T-helper 9 cell (primary cell): Measurements from ENCODE around the gene CLMP.
"Not testable (repeated sequence)": the region's sequence is repeated elsewhere in the genome, so short reads cannot be mapped to it uniquely, and the experiment has no call there.

Source experiments
- DNase-seq: peaks from one replicate; pipeline ENCODE4 v3.0.0-alpha.2; 2020

Gene CLMP

DNA sequence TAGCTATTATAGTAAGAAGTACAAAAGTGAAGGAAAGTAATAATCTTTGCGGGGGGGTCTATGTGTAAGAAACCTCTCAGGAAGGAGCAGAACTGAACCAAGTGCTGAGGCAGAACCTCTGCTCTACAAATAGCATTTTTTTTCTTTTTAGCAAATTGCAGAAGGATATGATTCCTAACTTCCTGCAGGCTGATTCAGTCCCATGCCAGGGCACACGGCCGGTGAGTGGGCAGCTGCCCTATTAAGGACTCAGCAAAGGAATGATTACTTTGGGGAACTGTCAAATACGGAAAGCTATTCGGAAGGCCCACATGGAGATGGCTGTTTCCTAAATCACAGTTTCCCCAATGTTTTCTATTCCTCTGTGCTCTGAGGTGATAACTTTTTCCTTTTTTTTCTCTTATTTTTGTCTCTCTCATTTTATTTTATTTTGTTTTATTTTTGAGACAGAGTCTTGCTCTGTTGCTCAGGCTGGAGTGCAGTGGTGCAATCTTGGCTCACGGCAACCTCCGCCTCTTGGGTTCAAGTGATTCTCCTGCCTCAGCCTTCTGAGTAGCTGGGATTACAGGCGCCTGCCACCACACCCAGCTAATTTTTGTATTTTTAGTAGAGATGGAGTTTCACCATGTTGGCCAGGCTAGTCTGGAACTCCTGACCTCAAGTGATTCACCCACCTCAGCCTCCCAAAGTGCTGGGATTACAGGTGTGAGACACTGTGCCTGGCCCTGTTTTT is 62.8 kb downstream of the CLMP start:
- not testable (repeated sequence) for DNase-seq

DNA sequence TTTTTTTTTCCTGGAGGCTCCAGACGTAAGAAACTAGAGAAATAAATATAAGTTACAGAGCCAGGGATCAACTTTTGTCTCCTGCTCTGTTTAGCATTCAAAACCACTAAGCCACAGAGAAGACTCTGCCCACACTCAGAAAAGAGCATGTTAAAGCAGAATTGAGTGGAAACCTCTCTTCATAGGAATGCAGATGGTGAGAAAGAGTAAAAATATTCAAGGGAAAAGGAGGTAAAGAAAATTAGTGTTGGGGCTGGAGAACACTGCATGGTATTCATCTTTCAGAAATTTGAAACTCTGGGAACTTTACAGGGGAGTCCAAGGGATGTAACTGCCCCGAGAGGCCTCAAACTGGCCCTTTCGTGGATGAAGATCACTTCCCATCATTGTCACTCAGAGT is 65.1 kb downstream of the CLMP start:
- no peak for DNase-seq

DNA sequence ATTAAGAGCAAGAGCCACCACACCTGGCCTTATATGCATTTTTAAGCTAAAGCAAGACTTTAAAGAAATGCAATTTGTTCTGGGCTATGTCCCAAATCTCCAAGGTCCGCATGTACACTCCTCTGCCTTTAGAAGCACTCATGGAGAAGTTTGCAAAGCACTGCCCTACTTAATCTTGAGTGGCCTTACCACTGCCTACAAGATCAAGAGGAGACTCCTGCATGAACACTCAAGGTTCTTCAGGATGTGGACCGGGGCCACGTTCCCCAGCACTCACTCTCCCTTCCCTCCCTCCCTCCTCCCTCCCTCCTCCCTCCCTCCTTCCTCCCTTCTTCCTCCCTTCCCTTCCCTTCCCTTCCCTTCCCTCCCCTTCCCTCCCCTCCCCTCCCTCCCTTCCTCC is 69.9 kb downstream of the CLMP start:
- no peak for DNase-seq

DNA sequence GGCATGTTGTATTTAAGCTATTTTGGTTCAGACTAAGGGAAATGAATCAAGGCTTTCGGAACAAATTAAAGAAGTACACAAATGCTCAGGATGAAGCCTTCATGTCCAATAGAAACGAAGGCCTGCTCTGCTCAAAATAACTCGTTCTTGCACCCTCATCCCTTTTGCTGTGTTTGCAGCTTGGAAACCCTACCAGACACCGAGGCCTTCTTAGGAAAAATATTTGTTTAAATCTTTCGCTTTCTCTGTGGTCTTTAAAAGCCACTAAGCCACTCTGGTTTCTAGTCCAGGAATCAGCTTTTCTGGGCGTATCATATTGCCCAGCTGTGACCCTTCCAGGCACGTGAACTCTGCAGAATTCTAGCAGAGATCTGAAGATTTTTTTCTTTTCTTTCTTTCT is 72.2 kb downstream of the CLMP start:
- no peak for DNase-seq

DNA sequence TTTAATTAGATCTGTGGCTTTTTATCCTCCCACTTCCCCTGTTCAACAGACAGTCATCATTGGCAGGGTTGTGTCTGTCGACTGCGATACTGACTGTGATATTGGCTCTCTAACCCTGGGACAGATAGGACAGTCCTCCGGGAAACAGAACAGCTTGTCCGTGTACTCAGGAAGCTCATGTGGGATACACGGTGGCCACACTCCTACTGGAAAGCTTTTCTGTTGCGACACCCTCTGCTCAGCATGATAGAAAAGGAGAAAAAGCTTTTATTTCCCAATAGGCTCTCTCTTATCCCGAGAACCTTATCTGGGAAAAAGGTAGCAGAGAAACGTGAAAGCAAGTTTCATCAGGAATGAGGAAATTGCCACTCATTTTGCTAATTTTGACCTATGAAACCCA is 72.7 kb downstream of the CLMP start:
- DNase-seq: no peak

DNA sequence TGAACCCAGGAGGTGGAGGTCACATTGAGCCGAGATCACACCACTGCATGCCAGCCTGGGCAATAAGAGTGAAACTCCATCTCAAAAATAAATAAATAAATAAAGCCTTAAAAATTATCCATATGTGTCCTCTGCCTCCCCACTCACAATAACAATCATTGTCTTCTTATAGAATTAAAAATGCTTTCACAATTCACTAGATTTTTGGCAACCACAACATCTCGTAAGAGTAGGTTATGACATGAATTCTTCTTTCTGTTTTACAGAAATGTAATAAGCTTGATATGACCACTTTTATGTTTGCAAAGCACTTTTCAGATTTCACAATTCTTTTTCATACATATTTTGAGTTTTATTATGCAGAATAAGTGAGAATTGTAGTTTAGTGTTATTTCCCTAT is 78.6 kb downstream of the CLMP start:
- DNase-seq: no peak

DNA sequence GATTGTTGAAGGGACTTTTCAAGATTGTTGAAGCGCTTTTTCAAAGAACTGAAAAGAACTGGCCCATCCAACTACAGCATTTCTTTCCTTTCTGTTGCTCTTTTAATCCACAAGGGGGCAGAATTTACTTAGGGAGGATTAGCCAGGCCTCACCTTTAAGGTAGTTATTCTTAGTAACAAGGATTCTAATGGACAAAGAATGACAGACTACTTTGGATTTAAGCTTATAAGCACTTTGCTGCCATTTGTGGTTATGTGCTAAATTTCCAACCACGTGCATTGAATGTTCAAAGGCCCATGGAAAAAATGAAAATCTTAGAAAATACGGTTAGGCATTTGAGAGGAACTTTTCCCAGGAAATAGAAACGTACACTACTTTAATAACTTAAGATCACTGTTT is 83.6 kb downstream of the CLMP start:
- DNase-seq: no peak

DNA sequence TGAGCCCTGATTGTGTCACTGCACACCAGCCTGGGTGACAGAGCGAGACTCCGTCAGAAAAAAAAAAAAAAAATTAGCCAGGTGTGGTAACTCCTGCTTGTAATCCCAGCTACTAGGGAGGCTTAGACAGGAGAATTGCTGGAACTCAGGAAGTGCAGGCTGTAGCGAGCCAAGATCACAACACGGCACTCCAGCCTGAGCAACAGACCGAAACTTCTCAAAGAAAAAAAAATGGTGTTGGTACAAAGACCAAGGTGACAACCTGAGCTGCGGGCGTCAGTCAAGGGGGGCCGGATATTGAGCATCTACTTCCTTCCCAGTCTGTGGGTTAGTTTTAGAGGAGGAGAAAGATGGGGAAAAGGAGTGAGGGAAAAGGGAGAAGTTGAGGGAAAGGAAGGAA is 84.7 kb downstream of the CLMP start:
- DNase-seq: no peak

DNA sequence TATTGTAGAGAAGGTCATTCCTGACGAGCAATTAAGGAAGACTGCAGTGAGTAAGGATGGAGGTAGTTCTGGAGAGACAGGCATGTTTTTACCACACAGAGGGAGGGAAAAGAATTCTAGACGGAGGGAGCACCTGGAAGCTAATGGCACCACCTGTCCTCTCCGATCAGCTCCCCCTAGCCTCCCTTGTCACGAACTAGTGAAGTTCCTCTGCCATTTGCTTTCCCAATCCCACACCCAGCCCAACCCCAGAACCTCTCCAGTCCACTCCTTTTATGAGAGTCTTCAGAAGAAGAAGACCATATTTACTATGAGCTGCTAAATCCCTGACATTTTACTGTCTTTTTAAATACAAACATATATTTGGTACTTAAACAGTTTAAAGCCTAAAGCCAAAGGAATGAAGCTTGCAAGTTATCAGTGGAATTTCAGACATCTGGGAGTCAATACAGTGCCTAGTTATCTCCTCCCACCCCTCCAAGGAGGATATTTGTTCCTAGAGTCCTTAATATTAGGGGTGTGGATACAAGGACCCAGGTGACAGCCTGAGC is 87.0 kb downstream of the CLMP start:
- no peak for DNase-seq

DNA sequence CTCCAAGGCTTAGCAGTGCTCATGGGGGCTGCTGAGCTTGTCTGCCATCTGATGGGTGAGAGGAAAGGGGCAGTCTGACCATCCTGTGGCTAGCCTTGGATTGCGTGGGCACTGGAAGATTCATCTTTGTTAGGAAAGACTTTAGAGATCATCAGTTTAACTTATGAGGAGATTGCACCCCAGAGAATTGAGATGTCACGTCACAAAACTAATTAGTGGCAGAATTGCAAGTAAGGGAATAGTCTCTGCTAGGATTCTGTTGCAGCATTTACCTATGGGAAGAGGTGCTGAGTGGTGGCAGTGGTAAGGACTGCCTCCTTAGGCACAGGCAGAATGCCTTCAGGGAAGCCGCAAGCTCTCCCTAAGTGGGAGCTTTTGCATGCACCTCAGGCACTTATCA is 90.4 kb downstream of the CLMP start:
- no peak for DNase-seq

DNA sequence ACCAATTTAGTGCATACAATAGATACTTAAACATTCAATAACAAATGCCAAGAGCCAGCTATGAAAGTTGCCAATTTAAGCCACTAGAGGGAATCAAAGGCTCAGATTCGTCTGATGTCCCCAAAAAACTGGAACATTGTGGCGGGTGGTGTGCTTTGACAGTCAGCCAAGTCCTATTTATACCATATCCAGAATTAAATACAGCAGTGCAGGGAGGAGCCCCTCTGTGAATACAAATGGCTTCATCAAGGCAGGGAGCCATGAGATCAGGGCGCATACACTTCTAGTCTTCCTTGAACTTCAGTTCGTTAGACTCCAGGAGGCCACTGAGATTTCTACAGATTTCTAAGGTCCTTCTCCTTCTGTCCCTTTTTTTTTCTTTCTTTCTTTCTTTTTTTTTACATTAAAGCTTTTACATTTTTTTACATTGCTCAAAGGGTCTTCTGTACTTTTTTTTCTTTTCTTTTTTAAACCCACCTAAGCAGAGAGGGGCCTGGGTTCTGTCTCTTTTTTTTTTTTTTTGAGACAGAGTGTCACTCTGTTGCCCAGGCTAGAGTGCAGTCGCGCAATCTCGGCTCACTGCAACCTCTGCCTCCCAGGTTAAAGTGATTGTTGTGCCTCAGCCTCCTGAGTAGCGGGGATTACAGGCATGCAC is 91.6 kb downstream of the CLMP start:
- DNase-seq: peak; percentile 2

DNA sequence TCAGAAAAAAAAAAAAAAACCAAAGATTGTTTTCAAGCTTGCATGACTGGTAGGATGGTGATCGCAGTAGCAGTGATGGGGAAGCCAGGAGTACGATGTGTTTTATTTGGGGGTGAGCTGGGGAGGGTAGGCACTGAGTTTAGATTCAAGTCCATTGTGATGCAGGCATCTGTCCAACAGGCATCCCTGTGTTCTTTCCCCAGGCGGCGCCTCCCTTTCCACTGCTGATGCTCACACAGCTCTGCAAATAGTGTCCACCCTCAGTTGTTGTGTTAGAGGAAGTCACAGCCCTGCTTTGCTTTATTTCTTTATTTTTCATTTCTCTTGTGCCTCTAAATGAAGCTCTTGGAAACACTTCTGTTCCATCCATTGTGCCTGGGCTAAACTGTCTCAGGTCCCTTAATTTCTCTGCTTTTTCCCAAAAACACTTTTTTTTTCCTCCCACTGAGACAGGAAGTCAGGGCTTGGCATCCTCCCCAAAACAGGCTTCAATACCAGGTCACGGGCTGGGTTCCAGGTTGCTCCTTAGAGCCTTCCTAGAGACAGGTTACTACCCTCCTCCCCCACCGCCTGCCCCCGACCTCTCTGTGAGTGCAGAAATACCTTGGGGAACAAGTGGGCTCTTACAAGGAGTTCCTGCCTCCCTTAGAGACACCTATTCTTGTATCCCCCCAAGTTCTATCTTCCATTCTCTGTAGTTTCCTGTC is 94.5 kb downstream of the CLMP start:
- DNase-seq: no peak

DNA sequence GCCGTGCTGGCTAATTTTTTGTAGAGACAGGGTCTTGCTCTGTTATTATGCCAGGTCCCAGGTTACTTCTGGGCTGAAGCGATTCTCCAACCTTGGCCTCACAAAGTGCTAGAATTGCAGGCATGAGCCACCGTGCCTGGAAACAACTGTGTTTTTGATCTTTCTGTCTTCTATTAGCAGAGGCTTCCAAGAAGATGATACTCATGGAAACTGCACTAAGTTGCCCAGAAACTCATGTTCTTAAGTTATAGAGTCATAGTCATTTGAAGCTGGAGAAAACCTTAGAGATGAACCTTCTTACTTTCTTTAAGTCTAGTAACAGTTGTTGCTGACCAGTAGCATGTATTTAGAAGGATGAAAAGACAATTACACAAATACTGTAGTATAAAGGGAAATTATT is 96.1 kb downstream of the CLMP start:
- no peak for DNase-seq

DNA sequence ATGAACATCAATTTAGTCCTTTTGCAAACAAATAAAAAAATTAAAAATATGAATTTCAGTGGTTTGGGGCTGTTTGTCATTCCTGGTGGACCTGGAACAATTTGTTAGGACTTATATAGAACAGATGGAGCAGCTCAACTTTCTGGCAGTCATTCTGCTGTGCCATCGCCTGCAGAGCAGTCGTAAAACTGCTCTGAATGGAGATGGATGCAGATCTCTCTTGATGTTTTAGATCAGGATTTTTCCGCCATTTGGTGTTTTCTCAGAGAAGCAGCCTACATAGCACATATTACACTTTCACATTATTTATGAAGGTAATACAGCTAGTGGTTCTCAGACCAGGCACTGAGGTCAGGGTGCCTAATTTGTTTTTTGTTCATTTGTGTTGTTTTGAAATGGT is 101.3 kb downstream of the CLMP start:
- DNase-seq: no peak

DNA sequence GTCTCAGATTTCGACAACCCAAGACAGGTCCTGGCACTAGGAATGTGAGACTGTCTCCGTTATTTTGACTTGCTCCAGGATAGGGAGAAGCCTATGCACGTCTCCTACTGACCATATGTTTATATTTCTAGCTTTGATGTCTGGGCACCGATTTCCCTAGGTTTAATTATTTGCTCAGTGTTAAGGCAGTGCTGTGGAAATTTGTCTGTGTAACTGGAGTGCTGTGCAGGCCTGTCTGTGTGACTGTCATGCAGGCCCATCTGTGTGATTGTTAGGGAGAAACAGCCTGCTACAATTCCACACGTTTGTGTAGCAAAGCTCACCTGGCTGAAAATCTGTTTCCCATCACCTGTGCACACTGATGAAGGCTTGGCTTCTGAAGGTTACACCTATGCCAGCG is 103.5 kb downstream of the CLMP start:
- no peak for DNase-seq

DNA sequence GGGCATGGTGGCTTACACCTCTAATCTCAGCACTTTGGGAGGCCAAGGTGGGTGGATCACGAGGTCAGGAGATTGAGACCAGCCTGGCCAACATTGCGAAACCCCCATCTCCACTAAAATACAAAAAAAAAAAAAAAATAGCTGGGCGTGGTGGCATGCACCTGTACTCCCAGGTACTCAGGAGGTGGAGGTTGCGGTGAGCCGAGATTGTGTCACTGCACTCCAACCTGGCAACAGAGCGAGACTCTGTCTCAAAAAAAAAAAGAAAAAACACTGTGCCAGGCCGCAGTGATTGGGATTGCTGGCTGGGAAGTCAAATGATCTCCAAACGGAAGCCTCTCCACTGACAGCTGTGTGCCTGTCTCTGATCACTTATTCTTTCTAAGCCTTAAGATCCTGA is 104.9 kb downstream of the CLMP start:
- not testable (repeated sequence) for DNase-seq

DNA sequence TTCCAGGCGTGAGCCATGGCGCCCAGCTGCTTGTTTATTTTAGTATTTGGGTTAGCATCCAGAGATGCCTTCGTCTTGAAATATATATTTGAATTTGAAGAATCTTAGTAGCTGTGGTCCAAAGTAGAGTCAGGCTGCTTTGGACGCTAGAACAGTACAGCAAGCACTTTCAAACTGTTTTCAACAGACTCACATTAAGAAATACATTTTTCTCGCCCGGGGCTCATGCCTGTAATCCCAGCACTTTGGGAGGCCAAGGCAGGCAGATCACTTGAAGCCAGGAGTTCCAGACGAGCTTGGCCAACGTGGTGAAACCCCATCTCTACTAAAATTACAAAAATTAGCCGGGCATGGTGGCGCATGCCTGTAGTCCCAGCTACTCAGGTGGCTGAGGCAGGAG is 106.2 kb downstream of the CLMP start:
- DNase-seq: not testable (repeated sequence)

DNA sequence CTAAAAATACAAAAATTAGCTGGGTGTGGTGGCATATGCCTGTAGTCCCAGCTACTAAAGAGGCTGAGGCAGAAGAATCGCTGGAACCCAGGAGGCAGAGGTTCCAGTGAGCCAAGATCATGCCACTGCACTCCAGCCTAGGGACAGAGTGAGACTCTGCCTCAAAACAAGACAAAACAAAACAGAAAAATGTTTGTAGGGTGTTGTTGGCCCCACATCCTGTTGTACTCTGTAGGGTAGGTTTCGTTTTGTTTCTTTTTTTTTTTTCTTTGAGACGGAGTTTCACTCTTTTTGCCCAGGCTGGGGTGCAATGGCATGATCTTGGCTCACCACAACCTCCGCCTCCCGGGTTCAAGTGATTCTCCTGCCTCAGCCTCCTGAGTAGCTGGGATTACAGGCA is 107.4 kb downstream of the CLMP start:
- DNase-seq: not testable (repeated sequence)

DNA sequence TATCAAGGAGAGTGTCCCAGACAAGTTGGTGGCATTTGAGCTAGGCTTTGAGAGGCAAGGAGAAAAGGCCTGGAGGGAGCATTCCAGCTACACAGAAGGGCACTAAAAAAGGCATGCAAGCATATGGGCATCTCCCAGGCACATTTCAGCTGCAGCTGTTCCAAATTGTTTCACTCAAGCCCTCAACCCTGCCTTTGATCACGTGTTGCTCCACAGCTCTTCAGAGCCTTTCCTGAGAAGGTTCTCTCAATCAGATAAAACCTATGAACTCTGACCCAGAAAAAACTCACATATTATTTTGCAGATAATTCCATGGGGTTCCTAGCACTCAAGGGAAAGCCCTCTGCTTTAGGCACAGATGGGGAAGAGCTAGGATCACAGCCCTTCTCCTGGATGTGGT is 108.7 kb downstream of the CLMP start:
- no peak for DNase-seq

DNA sequence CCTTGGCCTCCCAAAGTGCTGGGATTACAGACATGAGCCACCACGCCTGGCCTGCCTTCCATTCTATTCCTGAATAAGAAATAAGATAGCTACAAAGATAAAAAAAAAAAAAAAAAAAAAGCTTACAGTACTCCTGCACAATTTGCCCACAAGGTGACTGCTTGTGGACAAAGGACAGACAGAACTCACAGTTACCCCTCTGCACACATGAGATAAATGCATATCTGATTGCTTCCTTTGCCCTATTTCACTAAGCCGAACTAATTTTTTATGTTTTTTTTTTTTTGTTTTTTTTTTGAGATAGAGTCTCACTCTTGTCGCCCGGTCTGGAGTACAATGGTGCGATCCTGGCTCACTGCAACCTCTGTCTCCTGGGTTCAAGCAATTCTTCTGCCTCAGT is 109.6 kb downstream of the CLMP start:
- no peak for DNase-seq

DNA sequence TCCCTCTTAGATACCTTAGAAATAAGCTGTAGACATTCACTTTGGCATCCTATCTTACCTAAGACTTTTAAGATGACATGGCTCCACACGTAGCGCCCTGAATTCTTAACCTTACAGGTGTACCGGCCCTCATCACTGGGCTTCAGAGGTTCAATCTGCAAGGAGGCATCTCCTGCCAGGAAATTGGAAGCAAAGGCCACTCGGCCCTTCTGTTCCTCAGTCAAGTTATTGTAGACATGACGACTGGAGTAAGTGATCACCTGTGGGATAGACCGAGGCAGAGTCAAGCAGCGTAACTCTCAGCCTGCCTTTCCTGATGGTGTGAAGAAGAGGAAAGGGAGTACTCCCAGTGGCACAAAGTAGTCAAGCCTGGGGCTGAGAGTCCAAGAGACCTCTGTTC is 110.6 kb downstream of the CLMP start:
- DNase-seq: no peak

DNA sequence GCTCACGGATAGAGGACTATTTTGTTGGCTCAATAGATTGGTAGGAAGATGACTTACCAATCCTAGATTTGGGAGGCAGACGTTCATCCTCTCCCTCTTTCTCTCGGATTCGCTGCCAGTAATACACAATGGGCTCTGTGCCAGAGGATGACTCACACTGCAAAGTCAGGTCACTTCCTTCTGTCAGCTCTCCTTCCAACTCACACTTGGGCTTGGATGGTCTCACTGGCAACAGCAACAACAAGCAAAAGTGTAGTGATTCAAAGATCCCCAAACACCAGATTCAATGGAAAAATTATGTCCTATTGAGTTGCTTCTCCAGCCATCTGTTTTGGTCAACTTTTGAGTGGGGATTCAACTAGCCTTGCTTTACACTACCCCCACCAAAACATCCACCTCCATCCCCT is 111.4 kb downstream of the CLMP start:
- DNase-seq: peak; percentile 69

DNA sequence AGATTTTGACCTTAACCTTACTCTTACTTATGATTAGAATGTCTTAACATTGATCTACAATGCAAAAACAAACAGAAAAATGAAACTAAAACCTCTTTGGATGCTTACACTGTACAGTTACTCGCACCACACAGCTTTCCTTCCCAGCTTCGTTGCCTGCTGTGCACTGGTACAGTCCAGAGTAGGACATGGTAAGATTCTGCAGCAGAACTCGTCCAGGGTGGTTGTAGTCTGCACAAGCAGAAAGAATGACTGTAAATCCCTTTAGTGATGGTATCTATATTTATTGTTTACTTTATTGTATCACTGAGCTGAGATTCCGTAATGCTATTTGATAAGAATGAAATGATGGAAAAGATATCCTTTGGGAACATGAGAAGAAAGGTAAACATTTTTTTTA is 112.1 kb downstream of the CLMP start:
- DNase-seq: no peak

DNA sequence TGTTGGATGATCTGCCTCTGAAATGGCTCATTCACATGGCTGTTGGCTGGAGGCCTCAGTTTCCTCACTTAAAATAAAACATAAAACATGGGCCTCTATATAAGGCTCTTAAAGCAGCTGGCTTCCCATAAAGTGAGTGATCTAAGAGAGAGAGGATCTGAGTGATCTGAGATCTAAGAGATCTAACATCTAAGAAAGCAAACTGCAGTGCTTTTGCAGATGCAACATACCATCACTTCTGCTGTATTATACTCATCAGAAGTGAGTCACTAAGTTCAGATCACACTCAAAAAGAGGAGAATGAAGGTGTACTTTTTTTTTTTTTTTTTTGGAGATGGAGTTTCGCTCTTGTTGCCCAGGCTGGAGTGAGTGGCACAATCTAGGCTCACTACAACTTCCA is 115.0 kb downstream of the CLMP start:
- DNase-seq: no peak
